Measurements from ENCODE around the gene STK32B. TPM values are rescaled to one million over a fixed set of nuclear protein-coding genes. Genes with fewer than 3 reads are reported as not detected.

The STK32B gene
- total and polyA plus RNA-seq, 2 of the 8 experiments (the other 6 are each of a cell fraction or from before 2014, with no cell fraction given): 2.3 to 2.5 TPM

GRCh38 chr4:5399124-5399523, 347.8 kb downstream of the STK32B start (continued):
- TF ChIP-seq MAFK (IDR thresholded peaks at IDR 0.05; ENCODE audit: low read depth, low read length) (no peak), ZNF274 (IDR thresholded peaks at IDR 0.05; ENCODE audit: borderline replicate concordance, extremely low read depth, low read length) (no peak), EP300 (IDR thresholded peaks at IDR 0.05; ENCODE audit: borderline replicate concordance in 1 of 2, low read depth in 2 of 2, low read length in 2 of 2) (no peak)

Measured in H1 (cell line).